HG03066 (cell line): ENCODE results near the gene SPPL2B.

Source experiments
- ATAC-seq: cut with Tn5 transposase; IDR thresholded peaks from one replicate; pipeline ENCODE4 v1.9.1; 2021; ENCODE audit warnings: low read depth; ENCODE audit not compliant: unreplicated experiment

Gene SPPL2B

GRCh38 chr19:2296141-2296540, 32.3 kb upstream of the SPPL2B start:
- ATAC-seq, result no peak

- no peak for ATAC-seq
Observed at GRCh38 chr19:2300533-2300932, 28.0 kb upstream of the SPPL2B start.

GRCh38 chr19:2302319-2303210, 25.9 kb upstream of the SPPL2B start:
- no peak for ATAC-seq

- no peak for ATAC-seq
Observed at GRCh38 chr19:2303211-2303798, 25.2 kb upstream of the SPPL2B start.

GRCh38 chr19:2305452-2306280, 22.8 kb upstream of the SPPL2B start:
- ATAC-seq, result no peak

- no peak for ATAC-seq
Observed at GRCh38 chr19:2306281-2306806, 22.1 kb upstream of the SPPL2B start.

GRCh38 chr19:2306971-2307370, 21.5 kb upstream of the SPPL2B start:
- ATAC-seq, result no peak

- no peak for ATAC-seq
Observed at GRCh38 chr19:2307518-2308012, 20.9 kb upstream of the SPPL2B start.

- ATAC-seq, result no peak
Observed at GRCh38 chr19:2308114-2308556, 20.3 kb upstream of the SPPL2B start, which contains the start of gene LINGO3. Gene LINGO3 (minus strand): TSS chr19:2308154. CDS start chr19:2291776, 16,378 bp downstream.

- no peak for ATAC-seq
Observed at GRCh38 chr19:2309734-2310362, 18.6 kb upstream of the SPPL2B start.

- ATAC-seq, result no peak
Observed at GRCh38 chr19:2311093-2311492, 17.4 kb upstream of the SPPL2B start.

GRCh38 chr19:2312820-2313501, 15.5 kb upstream of the SPPL2B start:
- no peak for ATAC-seq

GRCh38 chr19:2315121-2315817, 13.2 kb upstream of the SPPL2B start:
- ATAC-seq, result no peak

GRCh38 chr19:2315818-2316353, 12.6 kb upstream of the SPPL2B start:
- no peak for ATAC-seq

GRCh38 chr19:2317300-2317699, 11.2 kb upstream of the SPPL2B start:
- ATAC-seq, result no peak

GRCh38 chr19:2317756-2318155, 10.7 kb upstream of the SPPL2B start:
- no peak for ATAC-seq

GRCh38 chr19:2318923-2319322, 9.6 kb upstream of the SPPL2B start:
- no peak for ATAC-seq

- ATAC-seq, result no peak
Observed at GRCh38 chr19:2319551-2319950, 8.9 kb upstream of the SPPL2B start.

- no peak for ATAC-seq
Observed at GRCh38 chr19:2320049-2320448, 8.4 kb upstream of the SPPL2B start.
